ENCODE results near the gene ATR. TPM values are rescaled to one million over a fixed set of nuclear protein-coding genes. Genes with fewer than 3 reads are reported as not detected.

Gene ATR
- total RNA-seq = 14.2 and 35.6 TPM in 2 replicates

GRCh38 chr3:142578329-142579223 lies at the start of gene ATR:
Gene ATR, minus strand, starts transcription at chr3:142578733. Its CDS starts 29 bp downstream, at chr3:142578704.

DNA sequence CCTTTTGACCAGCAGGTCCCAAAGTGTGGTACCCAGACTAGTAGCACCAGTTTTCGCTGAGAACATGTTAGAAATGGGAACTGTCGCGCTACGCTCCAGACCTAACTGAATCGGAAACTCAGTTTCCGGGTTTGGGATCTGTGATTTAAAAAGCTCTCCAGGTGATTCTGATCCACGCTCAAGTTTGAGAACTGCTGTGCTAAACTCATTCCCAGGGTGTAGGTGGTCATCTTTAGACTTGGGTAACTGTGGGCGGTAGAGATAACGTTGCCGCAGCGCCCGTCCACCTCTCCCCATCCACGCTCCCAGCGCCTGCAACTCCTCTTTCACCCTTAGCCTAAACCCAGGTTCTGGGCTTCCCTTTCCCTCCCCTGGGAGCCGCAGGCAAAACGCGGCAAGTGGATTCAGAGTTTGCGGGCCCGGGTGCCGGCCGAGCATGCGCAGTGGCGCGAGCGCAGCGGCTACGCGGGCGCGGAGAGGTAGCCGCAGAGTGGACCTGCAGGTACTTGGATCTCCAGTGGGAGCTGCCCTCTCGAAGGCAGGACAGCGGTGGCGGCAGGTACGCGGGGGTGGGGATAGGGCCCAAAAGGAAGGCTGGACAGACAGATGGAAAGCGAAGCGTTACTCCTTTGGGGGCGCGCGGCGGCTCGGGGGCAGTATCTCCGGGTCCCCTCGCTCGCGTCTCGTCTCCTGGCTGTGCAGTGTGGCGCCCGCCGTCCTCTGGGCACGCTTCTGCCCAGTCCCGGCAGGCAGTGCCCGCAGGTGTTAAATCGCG lies 17.6 kb upstream of the ATR start, which contains the start of gene PLS1:
Gene PLS1 (plus strand): TSS at position 443 of the 775 bp plus-strand sequence. CDS start 67,845 bp downstream, outside the sequence.

DNA sequence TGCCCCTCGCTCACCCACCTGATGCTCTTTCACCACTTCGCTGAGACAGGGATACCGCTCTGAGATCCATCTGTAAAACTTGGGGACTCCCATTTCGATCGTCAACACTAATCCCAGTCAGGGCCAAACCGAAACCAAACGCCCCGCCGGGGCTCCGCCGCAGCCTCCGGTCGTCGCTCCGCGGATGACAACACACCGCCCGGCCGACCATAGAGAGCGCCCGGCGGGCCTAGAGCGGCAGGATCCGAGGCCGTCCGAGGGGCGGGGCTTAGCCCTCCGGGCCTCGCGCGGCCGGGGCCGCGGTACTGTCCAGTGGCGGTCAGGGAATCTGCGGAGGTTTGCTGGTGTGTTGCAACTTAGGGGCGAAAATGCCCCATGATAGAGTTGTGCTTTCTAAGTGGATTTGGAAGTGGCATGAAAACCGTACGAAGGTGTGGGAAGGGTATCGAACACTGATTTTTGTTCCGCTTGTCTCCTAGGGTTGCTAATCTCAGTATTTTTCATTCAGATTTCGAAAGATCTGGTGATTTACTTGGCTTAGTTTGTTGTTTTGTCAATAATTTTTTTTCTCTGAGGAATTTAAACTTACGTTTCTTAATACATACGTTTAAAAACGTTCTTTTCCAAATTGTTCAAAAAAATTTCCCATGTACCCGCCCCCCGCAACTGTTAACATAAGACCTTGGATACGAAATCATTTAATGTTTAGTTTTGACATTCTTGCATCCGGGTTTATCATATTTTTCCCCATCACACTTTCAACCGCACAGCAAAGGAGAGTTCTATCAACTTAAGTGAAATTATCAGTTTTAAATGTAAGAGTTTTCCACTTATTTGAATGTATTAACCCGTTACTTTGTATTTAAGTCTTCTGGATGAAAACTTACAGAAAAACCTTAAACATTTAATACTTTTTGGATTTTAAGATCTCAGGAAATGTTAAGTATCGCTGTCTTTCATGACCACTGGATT lies 130.4 kb downstream of the ATR start, which contains the start of gene XRN1:
Gene XRN1 (minus strand): TSS at position 186 of the 972 bp plus-strand sequence. CDS start 93 bp downstream, at position 93.

Other genes starting within 250 kb of the ATR start
- 22.3 and 63.1 TPM in 2 replicates for gene XRN1, start 130.7 kb downstream of the ATR start, total RNA-seq
- 0.16 and 1.8 TPM in 2 replicates for gene PLS1, start 17.7 kb upstream of the ATR start, total RNA-seq
- 4.2 and 10.8 TPM in 2 replicates for gene TRPC1, start 145.3 kb upstream of the ATR start, total RNA-seq

All from bladder microvascular endothelial cell (primary cell).